Esophagus squamous epithelium (tissue), 5 donors: ENCODE data around the gene UTP3. TPM values are rescaled to one million over a fixed set of nuclear protein-coding genes. Genes with fewer than 3 reads are reported as not detected.

Source experiments
- DNase-seq: peaks from one replicate; lab custom pipeline; 2025; lab: John Stamatoyannopoulos, UW
- H3K27ac ChIP-seq, 4 donors: fragments of 200-600 bp; sonication (generic); one replicate each; pipeline ENCODE4 v1.5.1; 2016 to 2019; ENCODE audit warnings: mild to moderate bottlenecking in 1 of 4
- H3K27me3 ChIP-seq, 4 donors: fragments of 200-600 bp; sonication (generic); 1 replicate in 3 of 4; 2 replicates in 1 of 4; pipeline versions ENCODE4 v1.5.1 to v1.6.0; 2017 to 2021; ENCODE audit warnings: antibody characterized with exemption in 1 of 4
- H3K36me3 ChIP-seq, 3 donors: fragments of 200-600 bp; sonication (generic); one replicate each; pipeline ENCODE4 v1.5.1; 2016 to 2019
- H3K4me1 ChIP-seq, 3 donors: fragments of 200-600 bp; sonication (generic); one replicate each; pipeline ENCODE4 v1.5.1; 2017 to 2019
- H3K4me3 ChIP-seq, 4 donors: fragments of 200-600 bp; sonication (generic); 1 replicate in 3 of 4; 2 replicates in 1 of 4; pipeline ENCODE4 v1.5.1; 2016 to 2019; ENCODE audit warnings: mild to moderate bottlenecking in 2 of 4, moderate library complexity in 1 of 4
- H3K9me3 ChIP-seq, 3 donors: fragments of 200-600 bp; sonication (generic); one replicate each; pipeline ENCODE4 v1.5.1; 2016 to 2019
- POLR2A ChIP-seq, 4 donors: fragments of 450-650 bp; IDR thresholded peaks; one replicate each; pipeline ENCODE4 v1.6.1; 2017; ENCODE audit warnings: antibody characterized with exemption in 4 of 4, mild to moderate bottlenecking in 4 of 4, moderate library complexity in 3 of 4
- WGBS, 2 donors: methylation state at CpG; one replicate each; pipeline ENCODE4 v1.1.5; 2018; 5-methylcytosine and 5-hydroxymethylcytosine counted together
- intact Hi-C: fragments of 100-400 bp; cut with DNase I; formaldehyde crosslinking; loops from one replicate; pipeline ENCODE4 v1.15.0; 2022
- total RNA-seq, 4 donors: library from RNA; depleted of rRNA; stranded (reverse); fragments of >200 nt; gene quantifications; one replicate each; pipeline ENCODE4 v1.1.0, GENCODE V29; 2016
- TF ChIP-seq, protein P1 (sequence below), 6 experiments: fragments of 450-650 bp in 4 of 6; fragments of 200-600 bp in 2 of 6; sonication (generic) in 2 of 6; IDR thresholded peaks; one replicate each; pipeline ENCODE4 v1.5.1; 2016 to 2019; ENCODE audit warnings: antibody characterized with exemption in 6 of 6, mild to moderate bottlenecking in 4 of 6, moderate library complexity in 4 of 6
- donor health status: DM: yes; HTN: yes; CAD: no.

The UTP3 gene
- total RNA-seq, 4 donors from 2014 or later: 16.0 to 29.8 (median 24.4) TPM

DNA sequence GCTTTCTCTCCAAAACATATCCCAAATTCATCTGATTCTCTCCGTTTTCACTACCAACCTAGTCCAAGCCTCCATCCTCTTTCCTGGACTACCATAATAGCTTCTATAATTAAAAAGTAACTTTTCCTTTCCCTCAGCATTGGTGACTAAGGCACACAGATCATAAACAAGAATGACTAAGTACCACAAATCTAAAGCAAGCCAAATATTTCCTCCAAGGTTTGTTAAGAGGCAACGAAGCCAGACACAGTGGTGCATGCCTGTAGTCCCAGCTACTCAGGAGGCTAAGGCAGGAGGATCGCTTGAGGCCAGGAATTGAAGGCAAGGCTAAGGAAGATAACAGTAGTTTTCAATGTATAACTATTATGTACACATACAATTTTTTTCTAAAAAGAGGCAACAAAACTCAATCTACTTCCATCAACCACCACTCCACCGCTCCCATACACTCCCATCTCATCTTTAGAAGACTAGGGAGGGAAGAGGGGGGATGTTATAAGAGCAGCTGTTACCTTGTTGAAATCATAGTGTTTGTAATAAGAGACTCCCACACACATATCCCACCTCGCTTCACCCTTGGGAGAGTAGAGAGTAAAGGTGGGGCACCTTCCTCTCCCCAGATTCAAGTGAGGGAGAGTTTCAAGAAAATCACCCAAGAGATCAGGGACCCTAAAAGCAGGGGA, 17.9 kb upstream of the UTP3 start:
- intact Hi-C loops: no loop called here

DNA sequence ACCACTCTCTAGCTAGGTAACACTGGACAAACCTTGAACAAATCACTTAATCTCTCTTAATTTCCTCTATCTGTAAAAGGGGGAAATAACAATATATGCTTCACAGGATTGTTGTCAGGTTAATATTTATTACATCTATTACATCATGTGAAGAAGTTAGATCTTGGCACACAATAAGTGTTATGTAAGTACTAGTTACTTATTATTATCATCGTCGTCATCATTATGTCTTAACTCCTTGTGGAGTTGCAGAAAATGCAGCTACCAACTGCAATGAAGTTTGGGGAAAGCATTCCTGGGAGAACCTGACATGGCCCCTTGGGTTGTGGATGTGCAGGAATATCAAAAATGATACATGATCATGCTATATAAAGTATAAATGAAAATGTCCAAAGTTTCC, 17.2 kb upstream of the UTP3 start:
- H3K4me1 ChIP-seq: no peaks in the 10 kb centered on the region
- no peaks in the 10 kb centered on the region for H3K27me3 ChIP-seq
- intact Hi-C loops: no loop called here
- TF ChIP-seq, protein P1, sequence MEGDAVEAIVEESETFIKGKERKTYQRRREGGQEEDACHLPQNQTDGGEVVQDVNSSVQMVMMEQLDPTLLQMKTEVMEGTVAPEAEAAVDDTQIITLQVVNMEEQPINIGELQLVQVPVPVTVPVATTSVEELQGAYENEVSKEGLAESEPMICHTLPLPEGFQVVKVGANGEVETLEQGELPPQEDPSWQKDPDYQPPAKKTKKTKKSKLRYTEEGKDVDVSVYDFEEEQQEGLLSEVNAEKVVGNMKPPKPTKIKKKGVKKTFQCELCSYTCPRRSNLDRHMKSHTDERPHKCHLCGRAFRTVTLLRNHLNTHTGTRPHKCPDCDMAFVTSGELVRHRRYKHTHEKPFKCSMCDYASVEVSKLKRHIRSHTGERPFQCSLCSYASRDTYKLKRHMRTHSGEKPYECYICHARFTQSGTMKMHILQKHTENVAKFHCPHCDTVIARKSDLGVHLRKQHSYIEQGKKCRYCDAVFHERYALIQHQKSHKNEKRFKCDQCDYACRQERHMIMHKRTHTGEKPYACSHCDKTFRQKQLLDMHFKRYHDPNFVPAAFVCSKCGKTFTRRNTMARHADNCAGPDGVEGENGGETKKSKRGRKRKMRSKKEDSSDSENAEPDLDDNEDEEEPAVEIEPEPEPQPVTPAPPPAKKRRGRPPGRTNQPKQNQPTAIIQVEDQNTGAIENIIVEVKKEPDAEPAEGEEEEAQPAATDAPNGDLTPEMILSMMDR (IDR thresholded peaks at IDR 0.05): no peak
- no peak for TF ChIP-seq POLR2A (IDR thresholded peaks at IDR 0.05)
- no peaks in the 10 kb centered on the region for H3K9me3 ChIP-seq
- H3K27ac ChIP-seq: no peak overlapping the region
- no peak overlapping the region for H3K4me3 ChIP-seq
- DNase-seq: no peak
- 47 to 73% methylated on average over 2 of the region's 2 CpGs for WGBS, 2 donors
- no peaks in the 10 kb centered on the region for H3K36me3 ChIP-seq

More for the DNA sequence above, 17.9 kb upstream of the UTP3 start:
- H3K27me3 ChIP-seq: no peaks in the 10 kb centered on the region
- WGBS, 2 donors: 66 to 85% methylated on average over 5 of the region's 5 CpGs
- H3K4me1 ChIP-seq: no peaks in the 10 kb centered on the region
- no peak for DNase-seq
- no peak overlapping the region for H3K4me3 ChIP-seq
- H3K36me3 ChIP-seq: no peaks in the 10 kb centered on the region
- H3K27ac ChIP-seq: no peak overlapping the region
- H3K9me3 ChIP-seq: no peaks in the 10 kb centered on the region
- TF ChIP-seq, protein P1 (IDR thresholded peaks at IDR 0.05): no peak
- no peak for TF ChIP-seq POLR2A (IDR thresholded peaks at IDR 0.05)

DNA sequence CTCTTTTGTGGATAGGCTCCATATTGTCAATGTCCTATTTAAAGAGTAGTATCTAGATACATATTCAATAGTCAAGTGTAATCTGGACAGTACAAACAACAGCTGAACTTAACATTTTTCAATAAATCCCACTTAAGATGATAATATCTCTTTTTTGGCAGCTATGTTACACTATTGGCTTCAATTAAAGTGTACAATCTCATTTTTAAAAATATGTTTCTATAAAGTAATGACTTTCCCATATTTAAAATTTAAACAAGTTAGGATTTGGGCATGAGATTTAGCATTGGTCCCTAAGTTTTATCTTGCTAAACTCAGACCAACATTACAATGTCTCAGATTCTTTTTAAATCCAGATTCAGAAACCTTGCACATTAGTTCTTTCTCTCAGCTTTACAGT, 14.1 kb upstream of the UTP3 start:
- no peak overlapping the region for H3K27ac ChIP-seq
- no peaks in the 10 kb centered on the region for H3K27me3 ChIP-seq
- no peaks in the 10 kb centered on the region for H3K36me3 ChIP-seq
- no peak overlapping the region for H3K4me3 ChIP-seq
- H3K4me1 ChIP-seq: no peaks in the 10 kb centered on the region
- DNase-seq: no peak
- no peaks in the 10 kb centered on the region for H3K9me3 ChIP-seq
- TF ChIP-seq POLR2A (IDR thresholded peaks at IDR 0.05): no peak
- TF ChIP-seq, protein P1 (IDR thresholded peaks at IDR 0.05): no peak
- intact Hi-C loops: no loop called here

DNA sequence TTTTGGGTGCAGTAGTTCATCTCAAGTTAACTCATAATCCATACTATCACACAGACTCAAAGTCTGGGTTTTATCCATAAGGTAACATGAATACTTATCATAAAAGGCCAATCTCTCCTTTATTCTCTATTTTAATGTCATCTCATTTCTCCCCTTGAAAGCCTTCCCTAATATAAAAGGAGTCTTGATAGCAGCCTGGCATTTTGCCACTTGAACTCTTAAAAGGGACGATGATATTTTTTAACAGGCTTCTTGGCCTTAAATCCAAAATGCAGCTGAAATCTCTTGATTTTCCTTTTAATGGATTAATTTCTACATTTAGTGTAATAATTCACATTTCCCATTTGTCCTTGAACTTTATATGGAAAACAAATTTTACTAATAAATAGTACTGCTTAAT, 13.6 kb upstream of the UTP3 start:
- H3K4me3 ChIP-seq: no peak overlapping the region
- TF ChIP-seq, protein P1 (IDR thresholded peaks at IDR 0.05): no peak
- no peak for TF ChIP-seq POLR2A (IDR thresholded peaks at IDR 0.05)
- 63 to 67% methylated on average over 1 of the region's 1 CpG for WGBS, 2 donors
- H3K36me3 ChIP-seq: no peaks in the 10 kb centered on the region
- H3K4me1 ChIP-seq: no peaks in the 10 kb centered on the region
- intact Hi-C loops: no loop called here
- H3K27ac ChIP-seq: no peak overlapping the region
- no peaks in the 10 kb centered on the region for H3K27me3 ChIP-seq
- H3K9me3 ChIP-seq: no peaks in the 10 kb centered on the region
- no peak for DNase-seq

DNA sequence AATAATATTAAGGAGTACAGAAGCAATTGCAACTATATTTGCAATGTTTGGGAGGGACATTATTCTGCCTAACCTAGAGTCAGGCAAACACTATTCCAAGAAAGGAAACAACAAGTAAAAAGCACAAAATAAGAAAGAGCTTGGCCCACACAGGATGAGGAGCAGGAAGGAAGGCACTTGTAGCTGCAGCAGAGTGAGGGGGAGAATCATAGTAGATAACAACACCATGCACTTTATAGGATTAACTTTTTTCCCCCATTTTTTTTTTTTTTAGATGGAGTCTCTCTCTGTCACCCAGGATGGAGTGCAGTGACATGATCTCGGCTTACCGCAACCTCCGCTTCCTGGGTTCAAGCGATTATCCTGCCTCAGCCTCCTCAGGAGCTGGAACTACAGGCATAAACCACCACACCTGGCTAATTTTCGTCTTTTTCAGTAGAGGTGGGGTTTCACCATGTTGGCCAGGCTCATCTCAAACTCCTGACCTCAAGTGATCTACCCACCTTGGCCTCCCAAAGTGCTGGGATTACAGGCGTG, 11.7 kb upstream of the UTP3 start:
- H3K4me3 ChIP-seq: no peak overlapping the region
- no peak for TF ChIP-seq POLR2A (IDR thresholded peaks at IDR 0.05)
- TF ChIP-seq, protein P1 (IDR thresholded peaks at IDR 0.05): no peak
- no peaks in the 10 kb centered on the region for H3K36me3 ChIP-seq
- H3K27me3 ChIP-seq: no peaks in the 10 kb centered on the region
- intact Hi-C loops: no loop called here
- no peaks in the 10 kb centered on the region for H3K4me1 ChIP-seq
- no peak for DNase-seq
- 81 to 91% methylated on average over 6 of the region's 6 CpGs for WGBS, 2 donors
- H3K9me3 ChIP-seq: no peaks in the 10 kb centered on the region
- H3K27ac ChIP-seq: no peak overlapping the region
